ENCODE results near the gene LPAR3. TPM values are rescaled to one million over a fixed set of nuclear protein-coding genes. Genes with fewer than 3 reads are reported as not detected.

The LPAR3 gene
- total RNA-seq, 1 experiment from 2014 or later, result 9.8 TPM

DNA sequence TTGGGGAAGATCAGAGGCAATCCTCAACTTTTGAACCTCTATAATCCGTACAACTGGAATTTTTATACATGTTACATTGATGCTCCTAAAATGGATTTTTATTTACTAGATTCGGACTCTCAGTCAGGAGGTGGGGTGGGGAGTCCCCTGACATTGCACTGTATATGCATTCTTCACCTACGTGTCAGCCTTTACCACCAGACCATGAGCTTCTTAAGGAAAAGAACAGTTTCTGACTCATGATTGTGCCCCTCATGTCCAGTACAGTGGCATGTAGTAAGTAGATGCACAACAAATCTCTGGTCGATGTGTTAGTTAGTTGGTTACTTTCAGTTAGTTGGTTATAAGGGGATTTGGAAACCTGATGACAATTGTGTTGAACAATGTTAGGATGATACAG lies 15.4 kb downstream of the LPAR3 start:
- Histone ChIP-seq H3K27me3 (ENCODE audit: low read length) (no peaks in the 10 kb centered on the region), H3K4me2 (ENCODE audit: low read length) (no peak overlapping the region), H3K9ac (ENCODE audit: low read length) (no peak overlapping the region), H3K9me3 (ENCODE audit: low read length) (no peaks in the 10 kb centered on the region), H3K36me3 (ENCODE audit: low read depth, low read length) (no peaks in the 10 kb centered on the region), H3K4me3 (ENCODE audit: low read length) (no peak overlapping the region), H2AFZ (ENCODE audit: low read length) (no peak overlapping the region), H4K20me1 (ENCODE audit: low read length) (no peaks in the 10 kb centered on the region), H3K4me1 (ENCODE audit: insufficient read depth, low read length) (peaks cover 5% of the 10 kb centered on the region; the same call in 1 of the 2 replicates), H3K9me2 (replicated peaks; ENCODE audit: low read length) (no peaks in the 10 kb centered on the region), H3K79me2 (ENCODE audit: low read length) (peaks cover 25% of the 10 kb centered on the region), H3F3A (ENCODE audit: low read length, unreplicated experiment) (no peaks in the 10 kb centered on the region), H3K27ac (ENCODE audit: low read length) (no peak overlapping the region)
- DNase-seq (peak; percentile 40), ATAC-seq (peak; percentile 36)
- intact Hi-C loops (cut with micrococcal nuclease), result no loop called here
- no TSS peak for BruUV-seq (replicated peaks)
- POLR2A ChIA-PET (ENCODE audit: unreplicated experiment), result no interaction called here
- CTCF ChIA-PET, result no interaction called here
- TF ChIP-seq, protein P1, sequence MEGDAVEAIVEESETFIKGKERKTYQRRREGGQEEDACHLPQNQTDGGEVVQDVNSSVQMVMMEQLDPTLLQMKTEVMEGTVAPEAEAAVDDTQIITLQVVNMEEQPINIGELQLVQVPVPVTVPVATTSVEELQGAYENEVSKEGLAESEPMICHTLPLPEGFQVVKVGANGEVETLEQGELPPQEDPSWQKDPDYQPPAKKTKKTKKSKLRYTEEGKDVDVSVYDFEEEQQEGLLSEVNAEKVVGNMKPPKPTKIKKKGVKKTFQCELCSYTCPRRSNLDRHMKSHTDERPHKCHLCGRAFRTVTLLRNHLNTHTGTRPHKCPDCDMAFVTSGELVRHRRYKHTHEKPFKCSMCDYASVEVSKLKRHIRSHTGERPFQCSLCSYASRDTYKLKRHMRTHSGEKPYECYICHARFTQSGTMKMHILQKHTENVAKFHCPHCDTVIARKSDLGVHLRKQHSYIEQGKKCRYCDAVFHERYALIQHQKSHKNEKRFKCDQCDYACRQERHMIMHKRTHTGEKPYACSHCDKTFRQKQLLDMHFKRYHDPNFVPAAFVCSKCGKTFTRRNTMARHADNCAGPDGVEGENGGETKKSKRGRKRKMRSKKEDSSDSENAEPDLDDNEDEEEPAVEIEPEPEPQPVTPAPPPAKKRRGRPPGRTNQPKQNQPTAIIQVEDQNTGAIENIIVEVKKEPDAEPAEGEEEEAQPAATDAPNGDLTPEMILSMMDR (conservative IDR thresholded peaks at IDR 0.05; ENCODE audit: low read depth, low read length), result no peak

DNA sequence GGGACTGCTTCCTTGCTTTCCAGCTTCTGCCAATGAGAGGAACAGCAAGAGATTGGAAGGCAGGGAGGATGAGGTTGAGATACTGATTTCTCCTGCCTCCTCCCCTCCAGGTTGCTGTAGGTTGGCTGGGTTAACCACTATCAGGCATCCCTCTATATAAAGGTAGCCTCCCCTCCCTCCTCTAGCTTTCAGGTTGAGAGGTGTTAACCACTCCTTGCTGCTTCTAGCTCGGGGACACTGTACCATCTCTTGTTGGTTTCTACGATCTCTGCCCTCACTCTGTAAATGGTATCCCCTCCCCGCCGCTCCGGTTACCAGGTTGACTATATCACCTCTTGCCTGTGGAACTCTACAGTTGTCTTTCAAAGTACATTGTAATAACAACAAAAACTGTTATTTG lies 16.7 kb downstream of the LPAR3 start:
- Histone ChIP-seq H3K4me3 (ENCODE audit: low read length) (no peak overlapping the region), H3F3A (ENCODE audit: low read length, unreplicated experiment) (no peaks in the 10 kb centered on the region), H3K36me3 (ENCODE audit: low read depth, low read length) (no peaks in the 10 kb centered on the region), H3K27ac (ENCODE audit: low read length) (no peak overlapping the region), H3K9ac (ENCODE audit: low read length) (no peak overlapping the region), H3K27me3 (ENCODE audit: low read length) (no peaks in the 10 kb centered on the region), H3K4me2 (ENCODE audit: low read length) (no peak overlapping the region), H3K9me2 (replicated peaks; ENCODE audit: low read length) (no peaks in the 10 kb centered on the region), H3K4me1 (ENCODE audit: insufficient read depth, low read length) (peaks cover 5% of the 10 kb centered on the region; the same call in 1 of the 2 replicates), H4K20me1 (ENCODE audit: low read length) (no peaks in the 10 kb centered on the region), H3K79me2 (ENCODE audit: low read length) (peaks cover 14% of the 10 kb centered on the region), H2AFZ (ENCODE audit: low read length) (no peak overlapping the region), H3K9me3 (ENCODE audit: low read length) (no peaks in the 10 kb centered on the region)
- POLR2A ChIA-PET (ENCODE audit: unreplicated experiment), result no interaction called here
- no peak for ATAC-seq
- DNase-seq, result no peak
- CTCF ChIA-PET, result no interaction called here
- intact Hi-C loops (cut with micrococcal nuclease), result no loop called here
- no TSS peak for BruUV-seq (replicated peaks)
- TF ChIP-seq EZH2phosphoT487 (IDR thresholded peaks at IDR 0.05; ENCODE audit: borderline replicate concordance, low read length) (no peak), EZH2 (IDR thresholded peaks at IDR 0.05; ENCODE audit: low read length, unreplicated experiment) (no peak)
- TF ChIP-seq, protein P1 (conservative IDR thresholded peaks at IDR 0.05; ENCODE audit: low read depth, low read length), result no peak

DNA sequence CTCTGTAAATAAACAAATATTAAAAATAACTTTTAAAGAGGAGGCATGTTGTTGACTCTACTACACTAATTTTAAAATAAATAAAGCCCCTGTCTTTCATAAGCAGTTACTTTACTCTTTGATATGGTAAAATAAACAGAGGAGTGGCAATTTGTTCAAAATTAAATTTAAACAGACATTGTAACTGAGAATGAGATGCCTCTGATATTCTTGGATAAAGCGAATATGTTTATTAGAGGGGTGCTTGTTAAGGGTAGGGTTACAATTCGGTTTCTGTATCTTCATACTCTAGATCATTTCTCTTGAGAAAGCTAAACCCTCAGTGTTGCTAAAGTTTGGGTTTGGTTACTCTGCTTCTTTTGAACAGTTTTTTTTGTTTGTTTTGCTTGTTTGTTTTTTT lies 19.6 kb downstream of the LPAR3 start:
- ChIA-PET CTCF (interaction anchor here (0.6 kb wide), 1 partner anchor 39 kb away, joined by 3 read pairs; no protein-coding TSS in a partner anchor), POLR2A (ENCODE audit: unreplicated experiment) (no interaction called here)
- no peak overlapping the region for H3K27ac ChIP-seq (ENCODE audit: low read length)
- H3K36me3 ChIP-seq (ENCODE audit: low read depth, low read length), result no peaks in the 10 kb centered on the region
- no peak overlapping the region for H3K9ac ChIP-seq (ENCODE audit: low read length)
- TF ChIP-seq, protein P1 (conservative IDR thresholded peaks at IDR 0.05; ENCODE audit: low read depth, low read length), result no peak
- TF ChIP-seq EZH2 (IDR thresholded peaks at IDR 0.05; ENCODE audit: low read length, unreplicated experiment) (no peak), EZH2phosphoT487 (IDR thresholded peaks at IDR 0.05; ENCODE audit: borderline replicate concordance, low read length) (no peak)
- H3K4me3 ChIP-seq (ENCODE audit: low read length), result no peak overlapping the region
- intact Hi-C loops (cut with micrococcal nuclease), result loop anchor here (1.0 kb wide), 1 partner anchor 37 kb away; no protein-coding TSS in a partner anchor
- no peaks in the 10 kb centered on the region for H4K20me1 ChIP-seq (ENCODE audit: low read length)
- no peaks in the 10 kb centered on the region for H3K9me3 ChIP-seq (ENCODE audit: low read length)
- H2AFZ ChIP-seq (ENCODE audit: low read length), result no peak overlapping the region
- DNase-seq, result no peak
- no peaks in the 10 kb centered on the region for H3F3A ChIP-seq (ENCODE audit: low read length, unreplicated experiment)
- no peaks in the 10 kb centered on the region for H3K27me3 ChIP-seq (ENCODE audit: low read length)
- ATAC-seq, result no peak; the same call in 1 of the 2 replicates
- 0 out of 2 replicates have a peak, but pooled peaks cover 9% of the 10 kb centered on the region for H3K79me2 ChIP-seq (ENCODE audit: low read length)
- peaks cover 5% of the 10 kb centered on the region; the same call in 1 of the 2 replicates for H3K4me1 ChIP-seq (ENCODE audit: insufficient read depth, low read length)
- H3K4me2 ChIP-seq (ENCODE audit: low read length), result no peak overlapping the region
- no peaks in the 10 kb centered on the region for H3K9me2 ChIP-seq (replicated peaks; ENCODE audit: low read length)
- no TSS peak for BruUV-seq (replicated peaks)

All from PC-3 (cell line).